Measurements from ENCODE around the gene THSD4. TPM values are rescaled to one million over a fixed set of nuclear protein-coding genes. Genes with fewer than 3 reads are reported as not detected.

The THSD4 gene
- total RNA-seq, 1 donor: under 0.01 TPM

DNA sequence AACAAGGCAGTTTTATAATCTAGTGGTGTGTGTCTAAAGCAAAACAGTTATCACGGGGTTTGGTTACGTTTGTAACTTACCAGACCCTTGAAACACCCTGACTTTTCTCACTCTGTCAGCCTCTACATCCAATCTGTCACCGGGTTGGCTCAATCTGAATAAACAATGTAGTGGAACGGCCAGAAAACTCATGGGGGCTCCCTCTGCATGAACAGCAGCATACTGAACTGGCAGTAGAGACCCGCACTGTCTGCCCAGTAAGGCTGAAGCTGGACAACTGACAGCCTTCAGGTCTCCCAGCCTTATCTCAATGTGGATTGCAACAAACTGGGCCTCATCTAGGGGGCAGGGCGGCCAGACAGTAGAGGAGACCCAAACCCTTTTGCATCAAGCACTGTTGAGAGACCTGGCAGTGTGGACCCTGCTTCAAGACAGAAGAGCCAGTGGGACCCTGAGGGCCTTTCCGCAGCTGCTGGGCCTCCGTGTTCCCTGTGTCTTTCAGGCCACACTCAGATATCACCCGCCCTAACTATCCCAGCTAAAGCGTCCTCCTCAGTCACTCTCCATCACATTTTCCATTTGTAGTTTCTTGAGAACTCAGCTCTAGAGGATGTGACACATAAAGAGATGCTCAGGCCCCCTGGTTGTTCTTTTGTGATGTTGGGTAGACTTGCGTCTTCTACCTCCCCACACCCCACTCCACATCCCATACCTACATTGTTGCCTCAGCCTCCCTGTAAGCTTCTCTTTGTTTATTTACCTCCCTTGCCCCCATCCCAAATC lies 513.9 kb downstream of the THSD4 start:
- no peak for DNase-seq (ENCODE audit: low read depth in 2 of 3, low spot score in 2 of 3)

DNA sequence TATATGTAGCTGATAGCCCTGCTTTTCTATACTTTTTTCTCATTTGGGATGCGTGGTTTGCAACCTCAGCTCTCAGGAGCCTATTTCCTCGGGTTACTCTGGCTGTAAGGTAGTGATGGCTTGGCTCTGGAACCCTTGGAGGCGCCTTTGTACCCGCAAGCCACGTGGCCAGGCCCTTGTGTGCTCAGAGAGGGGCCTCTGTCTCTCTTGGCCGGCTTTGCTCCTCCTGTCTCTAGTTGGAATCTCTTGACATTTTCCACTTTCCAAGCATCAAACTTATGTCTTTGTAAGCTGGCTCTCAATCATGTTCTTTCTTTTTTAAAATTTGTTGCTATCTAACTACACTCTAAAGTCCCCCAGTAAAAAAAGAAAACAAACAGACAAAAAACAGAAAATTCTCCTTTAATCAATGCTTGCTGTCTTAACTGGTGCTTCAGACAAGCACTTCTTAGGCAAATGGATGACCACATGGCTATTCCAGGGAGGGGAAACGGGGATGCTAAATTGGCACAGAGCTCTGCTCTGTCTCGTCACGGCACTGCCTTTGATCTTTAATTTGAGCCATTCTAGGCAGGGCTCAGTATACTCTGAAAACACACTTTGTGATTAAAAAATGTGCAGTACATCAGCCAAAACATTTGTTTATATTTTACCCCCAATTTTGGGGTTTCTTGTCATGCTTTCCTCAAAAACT lies 514.7 kb downstream of the THSD4 start:
- no peak for DNase-seq (ENCODE audit: low read depth in 2 of 3, low spot score in 2 of 3)

DNA sequence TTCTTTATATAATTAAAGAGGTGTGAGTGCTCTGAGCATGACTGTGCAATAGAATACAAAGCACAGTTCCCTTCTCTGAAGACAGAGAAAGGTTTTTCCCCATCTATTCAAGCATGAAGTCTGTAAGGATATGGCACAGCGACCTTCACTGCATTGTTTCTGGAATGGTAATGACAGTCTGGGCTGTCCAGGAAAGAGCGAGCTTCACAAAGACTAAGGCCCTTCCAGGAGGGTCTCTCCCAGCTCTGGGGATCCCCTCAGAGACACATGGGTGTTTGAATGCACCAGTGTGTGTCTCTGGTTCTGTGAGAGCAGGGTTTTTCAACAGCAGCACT lies 515.2 kb downstream of the THSD4 start:
- no peak for DNase-seq (ENCODE audit: low read depth in 2 of 3, low spot score in 2 of 3)

DNA sequence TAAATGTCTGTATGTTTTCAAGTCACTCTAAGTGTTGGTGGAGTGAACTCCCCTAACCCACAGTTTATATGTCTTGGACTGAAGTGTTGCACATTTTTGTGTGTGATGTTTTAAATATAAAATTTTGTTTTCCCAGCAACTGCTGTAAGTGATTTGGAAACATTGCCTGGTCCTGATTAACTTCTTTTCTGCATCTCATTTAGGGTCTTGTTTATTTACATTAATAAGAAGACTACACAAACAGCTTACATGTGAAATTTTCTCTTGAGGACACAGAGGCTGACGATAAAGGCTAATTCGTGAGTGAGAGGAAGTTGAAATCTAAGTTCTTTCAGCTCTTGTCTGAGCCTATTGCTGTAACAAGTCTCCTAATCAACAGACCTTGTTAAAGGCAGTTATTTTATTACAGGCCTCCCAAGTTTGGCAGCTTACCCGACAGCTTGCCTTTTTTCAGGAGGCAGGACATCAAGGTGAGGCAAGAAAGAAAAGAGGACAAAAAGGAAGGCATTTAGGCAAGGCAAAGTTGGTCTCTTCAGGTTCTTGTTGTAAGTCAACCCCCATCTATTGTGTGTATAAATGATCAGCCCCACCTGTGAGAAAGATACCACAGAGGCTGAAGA lies 517.4 kb downstream of the THSD4 start:
- DNase-seq (ENCODE audit: low read depth in 2 of 3, low spot score in 2 of 3): no peak

DNA sequence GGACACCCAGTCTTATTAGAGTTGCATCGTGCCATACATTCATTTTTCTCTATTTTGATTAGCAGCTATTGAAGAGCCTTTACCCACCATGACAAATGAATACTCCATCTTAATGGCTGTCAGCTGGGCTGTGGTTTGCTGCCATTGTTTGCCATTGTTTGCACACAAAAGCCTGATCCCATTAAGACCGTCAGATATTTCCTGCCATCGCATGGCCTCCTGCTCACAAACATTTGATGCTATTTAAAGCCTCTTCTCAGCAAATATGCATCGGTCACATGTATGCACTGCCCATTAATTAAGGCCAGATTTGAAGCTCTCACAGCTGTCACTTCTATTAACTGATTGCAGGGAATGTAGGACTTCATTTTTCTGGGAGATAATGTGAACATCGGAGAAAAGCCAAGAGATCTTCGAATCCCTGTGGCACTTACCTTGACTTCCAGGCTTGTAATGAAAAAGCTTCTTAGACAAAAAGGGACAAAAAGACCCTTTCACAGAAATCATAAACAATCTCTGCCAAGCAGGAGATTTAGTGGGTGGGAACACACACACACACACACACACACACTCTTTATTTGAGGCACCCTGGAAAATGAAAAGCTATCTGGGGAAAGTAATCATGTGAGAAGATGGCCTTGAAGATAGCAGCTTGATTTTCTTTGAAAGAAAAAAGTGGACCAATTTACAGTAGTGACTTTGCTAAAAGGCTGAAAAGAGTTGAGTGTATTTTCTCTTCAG lies 519.7 kb downstream of the THSD4 start:
- no peak for DNase-seq (ENCODE audit: low read depth in 2 of 3, low spot score in 2 of 3)

DNA sequence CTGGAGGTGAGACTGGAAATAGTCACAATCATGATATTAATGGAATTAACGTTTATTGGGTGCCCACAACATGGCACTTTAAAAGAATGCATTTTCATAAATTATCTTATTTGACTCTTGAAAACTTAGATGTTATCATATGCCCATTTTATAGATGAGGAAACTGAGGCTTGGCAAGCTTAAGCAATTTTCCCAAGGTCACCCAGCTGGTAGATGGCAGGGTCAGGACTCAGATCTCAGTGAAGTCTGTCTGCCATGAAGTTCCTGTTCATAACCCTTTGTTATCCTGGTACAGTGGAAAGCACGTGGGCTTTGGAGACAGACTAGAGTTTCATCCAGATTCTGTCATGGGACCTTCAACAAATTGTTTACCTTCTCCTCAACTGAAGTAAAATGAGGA lies 520.5 kb downstream of the THSD4 start:
- no peak for DNase-seq (ENCODE audit: low read depth in 2 of 3, low spot score in 2 of 3)

DNA sequence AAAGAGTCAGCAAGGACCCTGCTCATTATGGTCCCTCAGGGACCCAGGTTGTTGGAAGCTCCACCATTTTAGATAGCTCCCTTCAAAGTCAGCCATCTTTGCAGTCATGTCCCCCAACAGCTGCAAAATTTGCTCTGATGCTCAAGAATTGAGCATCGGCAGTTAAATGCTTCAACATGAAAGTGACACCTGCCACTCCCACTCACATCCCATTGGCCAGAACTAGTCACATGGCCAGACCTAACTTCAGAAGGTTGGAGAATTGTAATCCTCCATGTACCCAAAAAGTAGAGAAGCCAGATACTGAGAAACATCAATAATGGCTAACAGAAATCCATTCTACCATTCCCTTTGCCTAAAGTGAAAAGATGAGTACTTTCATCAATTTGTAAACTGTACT lies 523.6 kb downstream of the THSD4 start:
- no peak for DNase-seq (ENCODE audit: low read depth in 2 of 3, low spot score in 2 of 3)

DNA sequence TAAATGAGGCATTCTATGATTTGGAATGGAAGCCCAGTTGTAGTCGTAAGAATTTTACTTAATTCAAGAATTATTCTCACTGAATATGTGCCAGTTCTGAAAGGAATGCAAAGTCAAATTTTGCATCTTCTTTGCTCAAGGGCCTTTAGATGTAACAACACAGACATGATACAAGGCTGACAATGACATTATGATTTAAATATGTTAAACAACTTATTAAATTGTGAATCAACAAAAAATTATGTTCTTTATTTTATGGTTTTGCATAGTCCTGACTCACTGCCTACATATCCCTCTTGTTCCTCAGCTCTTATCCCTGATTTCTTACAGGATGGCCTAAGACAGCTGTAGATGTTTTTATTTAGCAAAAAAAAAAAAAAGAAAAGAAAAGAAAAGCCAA lies 524.2 kb downstream of the THSD4 start:
- no peak for DNase-seq (ENCODE audit: low read depth in 2 of 3, low spot score in 2 of 3)

DNA sequence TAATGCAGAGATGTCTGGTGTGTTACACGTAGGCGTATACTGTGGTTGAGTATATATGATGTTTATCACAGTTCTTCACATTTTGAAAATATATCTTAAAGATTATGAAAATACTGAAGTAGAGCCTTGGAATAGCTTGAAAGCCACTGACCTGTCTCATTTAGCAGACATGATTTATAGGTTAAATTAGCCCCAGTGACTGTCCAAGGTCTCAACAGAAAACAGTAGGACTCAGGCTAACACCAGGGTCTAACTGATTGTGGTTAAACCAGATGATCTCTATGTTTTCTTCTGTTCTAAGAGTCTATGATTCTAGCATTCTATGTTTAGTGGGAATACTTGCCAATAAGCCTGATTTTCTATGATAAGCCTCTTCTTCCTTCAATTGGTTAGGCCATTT lies 528.6 kb downstream of the THSD4 start:
- no peak for DNase-seq (ENCODE audit: low read depth in 2 of 3, low spot score in 2 of 3)

DNA sequence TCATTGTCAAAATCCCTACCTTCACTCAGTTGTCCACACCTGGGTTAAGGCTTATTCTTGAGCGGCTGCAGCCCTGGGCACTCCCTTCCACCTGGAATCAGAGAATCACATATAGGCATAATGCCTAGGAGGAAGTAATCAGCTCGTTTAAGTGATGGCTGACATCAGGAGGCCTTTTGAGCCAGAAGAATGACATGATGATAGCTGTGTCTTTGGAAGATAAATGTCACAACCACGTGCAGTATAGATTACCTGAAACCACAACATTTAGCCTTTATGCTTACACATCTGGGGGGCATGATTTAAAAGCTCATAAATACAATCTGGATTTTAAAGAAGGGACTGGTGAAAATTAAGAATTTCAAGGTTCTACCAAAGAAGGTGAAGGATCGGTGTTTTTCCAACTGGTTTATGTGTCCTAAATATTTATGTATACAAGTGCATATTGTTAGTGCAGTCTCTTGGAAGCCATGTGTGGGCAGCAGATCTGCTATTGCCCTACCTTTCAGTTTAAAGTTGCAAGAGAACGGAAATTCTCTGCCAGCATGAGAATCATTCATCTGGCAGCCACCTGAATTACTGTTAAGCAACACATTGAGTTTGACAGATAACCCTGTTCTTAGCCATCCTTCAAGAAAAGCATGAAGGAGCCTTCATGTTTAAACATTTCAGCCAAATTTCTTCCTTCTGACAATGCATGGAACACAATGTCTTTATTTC lies 531.7 kb downstream of the THSD4 start:
- DNase-seq (ENCODE audit: low read depth in 2 of 3, low spot score in 2 of 3): no peak

DNA sequence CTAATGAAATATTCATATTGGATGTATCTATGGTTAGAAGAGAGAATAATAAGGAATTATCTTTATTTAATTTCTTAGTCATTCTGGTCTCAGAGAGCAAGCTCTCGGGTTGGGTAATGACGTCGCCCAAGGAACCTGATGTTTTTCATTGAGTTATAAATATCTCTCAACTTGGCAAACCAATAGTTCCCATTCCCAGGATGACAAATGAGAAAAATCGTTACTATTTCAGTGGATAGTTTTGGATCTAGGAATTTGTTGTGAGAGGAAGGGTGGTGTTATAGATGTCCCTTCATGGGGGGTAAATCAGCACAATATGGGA lies 532.2 kb downstream of the THSD4 start:
- no peak for DNase-seq (ENCODE audit: low read depth in 2 of 3, low spot score in 2 of 3)

DNA sequence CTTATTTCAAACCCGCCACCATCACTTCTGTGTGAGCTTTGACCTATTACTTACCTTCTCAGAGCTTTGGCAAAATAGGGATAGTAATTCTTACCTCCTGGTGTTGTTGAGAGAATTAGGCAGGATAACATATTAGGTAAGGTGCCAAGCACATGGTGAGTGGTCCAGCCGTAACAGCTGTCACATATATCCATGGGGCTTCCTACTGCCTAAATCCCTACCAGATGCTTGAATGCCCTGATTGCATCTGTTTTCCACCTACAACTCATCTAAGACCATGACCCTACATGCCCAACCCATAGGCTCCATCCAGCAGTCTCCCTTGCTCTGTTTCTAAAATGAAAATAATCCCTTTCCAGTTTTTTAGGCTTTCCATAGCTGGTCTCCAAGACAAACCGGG lies 532.8 kb downstream of the THSD4 start:
- no peak for DNase-seq (ENCODE audit: low read depth in 2 of 3, low spot score in 2 of 3)

DNA sequence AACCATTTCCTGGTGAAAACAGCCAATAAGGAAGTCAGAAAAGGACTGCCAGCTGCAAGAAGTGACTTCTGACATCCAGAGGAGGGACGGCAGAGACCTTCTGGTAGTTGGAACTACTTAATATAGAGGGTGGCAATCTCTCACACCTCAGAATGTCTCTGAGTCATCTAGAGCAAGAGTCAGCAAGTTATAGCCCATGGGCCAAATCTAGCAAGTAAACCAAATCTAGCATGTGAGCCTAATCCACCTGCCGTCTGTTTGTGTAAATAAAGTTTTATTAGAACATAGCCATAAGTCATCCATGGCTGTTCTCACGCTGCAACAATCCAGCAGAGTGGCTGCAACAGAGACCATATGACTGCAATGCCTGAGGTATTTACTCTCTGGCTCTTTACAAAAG lies 534.6 kb downstream of the THSD4 start:
- DNase-seq (ENCODE audit: low read depth in 2 of 3, low spot score in 2 of 3): no peak

DNA sequence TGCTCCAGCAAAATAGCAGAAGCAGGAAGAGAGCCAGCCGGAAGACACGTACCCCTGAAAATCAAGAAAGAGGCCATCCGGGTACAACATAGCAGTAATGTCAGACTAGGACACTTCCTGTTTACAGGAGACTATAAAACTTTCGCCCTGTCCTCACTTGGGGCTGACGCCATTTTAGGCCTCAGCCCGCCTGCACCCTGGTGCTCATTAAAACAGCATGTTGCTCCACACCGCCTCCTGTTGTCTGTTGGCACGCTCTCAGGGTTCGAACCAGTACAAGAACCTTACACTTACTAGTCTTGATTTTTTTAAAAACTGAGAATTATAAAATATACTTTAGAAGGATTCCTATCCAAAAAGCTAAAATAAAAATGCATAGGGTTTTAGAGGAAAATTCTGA lies 535.3 kb downstream of the THSD4 start:
- DNase-seq (ENCODE audit: low read depth in 2 of 3, low spot score in 2 of 3): no peak

DNA sequence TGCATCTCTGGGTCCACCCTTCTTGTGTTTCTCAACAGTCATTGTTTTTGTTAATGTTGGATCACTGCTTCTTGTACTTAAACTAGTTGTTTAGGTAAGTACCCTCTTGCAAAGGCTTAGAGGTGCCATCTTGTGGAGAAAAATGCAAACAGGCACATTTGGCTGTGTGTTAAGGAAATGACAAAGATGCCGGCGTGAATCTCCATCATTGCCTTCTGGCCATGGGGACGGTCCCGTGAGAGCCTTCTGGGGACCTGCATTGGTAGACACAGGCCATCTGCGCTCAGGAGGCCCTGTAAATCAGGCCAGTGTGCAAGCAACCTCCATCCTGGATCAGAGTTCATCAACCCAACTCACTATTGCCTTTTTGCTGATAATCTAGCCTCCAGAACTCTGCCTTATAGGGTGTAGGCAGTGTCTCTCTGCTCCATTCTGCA lies 536.5 kb downstream of the THSD4 start:
- peak in 2 of 3 donors; percentile 8 to 57 for DNase-seq (ENCODE audit: low read depth in 2 of 3, low spot score in 2 of 3)

DNA sequence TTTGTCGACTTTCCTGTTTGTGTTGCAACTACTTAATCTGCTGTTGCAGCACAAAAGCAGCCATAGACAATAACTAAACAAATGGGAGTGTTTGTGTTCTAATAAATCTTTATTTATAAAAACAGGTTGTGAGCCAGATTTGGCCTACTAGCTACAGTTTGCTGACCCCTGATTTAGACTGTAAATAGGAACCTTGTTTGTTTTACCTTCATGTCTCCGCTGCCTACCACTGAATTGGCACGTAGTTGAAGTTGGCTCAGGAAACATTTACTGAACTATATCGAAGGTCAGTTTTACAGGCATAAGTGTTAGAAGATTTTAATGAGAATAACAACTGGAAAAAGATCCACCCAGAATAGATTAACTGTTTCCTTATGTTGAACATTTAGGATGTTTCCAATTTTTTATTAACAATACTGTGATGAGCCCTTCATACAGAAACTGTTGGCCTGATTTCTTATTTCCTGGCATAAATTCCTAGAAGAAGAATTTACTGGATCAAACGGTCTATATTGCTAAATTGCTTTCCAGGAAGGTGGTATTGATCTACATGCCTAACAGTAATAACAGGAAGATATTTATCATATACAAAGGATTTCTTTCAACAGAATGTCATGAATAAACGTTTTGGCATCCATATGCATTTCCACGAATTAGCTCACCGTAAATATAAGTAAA lies 538.9 kb downstream of the THSD4 start:
- DNase-seq (ENCODE audit: low read depth in 2 of 3, low spot score in 2 of 3): no peak

DNA sequence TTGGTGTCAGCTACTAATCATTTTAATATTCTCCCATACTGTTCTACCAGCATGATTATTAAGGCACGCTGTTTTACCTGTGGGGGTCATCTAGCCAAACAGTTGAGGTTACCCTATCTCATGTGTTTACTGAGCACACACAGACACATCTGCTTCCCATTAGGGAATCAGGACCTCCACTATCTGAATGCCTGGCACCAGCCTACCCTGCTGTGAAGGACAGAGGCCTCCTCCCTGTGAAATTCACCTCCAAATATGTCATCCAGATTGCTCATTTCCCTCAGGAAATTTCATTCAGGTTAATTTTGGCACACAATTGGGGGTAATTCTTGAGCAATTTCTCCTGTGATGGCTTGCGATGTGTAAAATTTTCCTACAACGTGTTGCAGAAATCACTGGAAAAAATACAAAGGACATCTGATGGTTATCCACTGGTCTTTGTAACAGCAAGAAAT lies 539.5 kb downstream of the THSD4 start:
- DNase-seq (ENCODE audit: low read depth in 2 of 3, low spot score in 2 of 3): no peak

DNA sequence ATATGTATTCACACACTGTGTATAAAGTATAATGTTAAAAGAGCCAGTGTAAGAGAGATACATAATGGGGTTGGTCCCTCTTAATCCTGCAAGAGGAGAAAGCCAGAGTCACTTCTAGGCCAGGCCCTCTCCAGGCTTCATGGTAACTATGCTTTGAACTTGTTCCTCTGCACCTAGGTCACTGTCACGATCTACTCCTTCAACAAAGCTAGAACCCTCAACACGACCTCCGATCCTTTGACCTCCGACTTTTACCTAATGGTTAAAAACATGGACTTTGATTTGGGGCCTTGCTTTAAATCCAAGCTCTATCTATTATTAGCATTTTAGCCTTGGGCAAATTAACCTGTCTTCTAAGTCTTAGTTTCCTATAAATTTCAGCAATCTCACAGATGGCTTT lies 541.2 kb downstream of the THSD4 start:
- no peak for DNase-seq (ENCODE audit: low read depth in 2 of 3, low spot score in 2 of 3)

DNA sequence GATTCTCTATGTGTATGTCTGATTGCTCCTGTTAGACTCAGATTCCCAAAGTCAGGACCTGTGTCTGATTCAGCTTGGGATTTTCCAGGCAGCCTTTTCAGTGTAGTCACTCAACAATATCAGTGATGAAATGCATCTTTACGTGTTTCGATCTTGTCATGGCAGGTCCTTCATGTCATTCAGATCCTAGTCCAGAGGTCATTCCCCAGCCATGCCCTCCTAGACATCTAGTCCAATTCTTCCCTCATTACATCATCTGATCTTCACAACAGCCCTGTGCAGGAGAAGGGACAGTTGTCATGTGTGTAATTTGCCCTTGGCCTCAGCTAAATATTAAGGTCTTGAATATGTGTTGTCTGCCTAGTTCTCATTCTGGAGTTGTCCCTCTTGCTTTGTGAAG lies 541.9 kb downstream of the THSD4 start:
- no peak for DNase-seq (ENCODE audit: low read depth in 2 of 3, low spot score in 2 of 3)

DNA sequence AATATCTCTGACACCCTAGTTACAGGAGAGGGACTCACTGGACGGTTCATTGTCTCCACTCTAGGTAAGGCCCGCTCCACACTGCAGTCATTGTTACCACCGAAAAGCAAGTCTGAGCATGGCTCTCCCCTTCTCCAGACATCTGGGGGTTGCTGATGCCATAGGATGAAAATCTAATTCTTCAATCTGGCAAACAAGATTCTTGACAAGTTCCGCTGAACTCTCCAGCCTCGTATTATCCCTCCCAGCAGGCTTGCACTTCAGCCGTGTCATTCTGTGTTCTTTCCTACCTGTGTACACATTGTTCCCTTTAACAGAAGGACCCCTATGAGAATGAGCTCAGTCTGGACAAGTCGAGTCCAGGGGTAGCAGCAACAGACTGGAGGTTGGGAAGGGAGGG lies 542.8 kb downstream of the THSD4 start:
- no peak for DNase-seq (ENCODE audit: low read depth in 2 of 3, low spot score in 2 of 3)

Measured in hematopoietic multipotent progenitor cell (in vitro differentiated cells).